Right lobe of liver (tissue), 6 donors: ENCODE results near the gene C6orf120. TPM values are rescaled to one million over a fixed set of nuclear protein-coding genes. Genes with fewer than 3 reads are reported as not detected.
A peak's percentile ranks its signal among the peaks of the same experiment; 100 is the strongest.

Experiments
- ATAC-seq, 4 donors: fragments of 200-7000 bp; cut with Tn5 transposase; one replicate each; pipeline ENCODE4 v1.9.1; 2020; ENCODE audit warnings: mild to moderate bottlenecking in 4 of 4, moderate library complexity in 4 of 4
- DNase-seq, 3 donors: peaks; one replicate each; pipeline ENCODE4 v3.0.0-alpha.2; 2020
- H3K27ac ChIP-seq, 3 donors: fragments of 200-600 bp; one replicate each; pipeline ENCODE4 v1.8.0; 2022
- H3K27me3 ChIP-seq, 2 donors: fragments of 200-600 bp; one replicate each; pipeline ENCODE4 v1.8.0; 2022
- H3K36me3 ChIP-seq, 4 donors: fragments of 200-600 bp; sonication (generic) in 1 of 4; one replicate each; pipeline versions ENCODE4 v1.5.1 to v1.8.0; 2017 to 2022; ENCODE audit warnings: control low read depth in 1 of 4
- H3K4me1 ChIP-seq, 4 donors: fragments of 200-600 bp; sonication (generic) in 1 of 4; one replicate each; pipeline versions ENCODE4 v1.5.1 to v1.8.0; 2017 to 2022; ENCODE audit warnings: control low read depth in 1 of 4
- H3K4me3 ChIP-seq, 3 donors: fragments of 200-600 bp; one replicate each; pipeline ENCODE4 v1.8.0; 2022
- H3K9me3 ChIP-seq, 4 donors: fragments of 200-600 bp; sonication (generic) in 1 of 4; one replicate each; pipeline versions ENCODE4 v1.5.1 to v1.8.0; 2017 to 2022; ENCODE audit warnings: control low read depth in 1 of 4
- POLR2A ChIP-seq: fragments of 450-650 bp; IDR thresholded peaks from one replicate; pipeline ENCODE4 v1.6.1; 2017; ENCODE audit warnings: antibody characterized with exemption, mild to moderate bottlenecking
- WGBS: methylation state at CpG from one replicate; pipeline ENCODE4 v1.1.6; 2018; ENCODE audit warnings: low coverage, low lambda C conversion rate; ENCODE audit not compliant: insufficient coverage; ENCODE audit errors: missing lambda C conversion rate; 5-methylcytosine and 5-hydroxymethylcytosine counted together
- intact Hi-C, 2 donors: fragments of 100-400 bp; cut with DNase I; formaldehyde crosslinking; loops; one replicate each; pipeline versions ENCODE4 v1.11.2 to v1.14.1; 2022
- long read RNA-seq: library from polyadenylated mRNA; unstranded; transcript quantifications from one replicate; pipeline ENCODE4 v2.0.0, GENCODE V29; 2019
- total RNA-seq, 6 experiments: library from RNA; depleted of rRNA in 2 of 6; stranded (reverse); fragments of >200 nt in 2 of 6; fragmentation: NEBNext Ultra II Directional in 3 of 6; extraction: Animal tissue kit (Norgen Biotek cat#: 25700) in 3 of 6; gene quantifications; one replicate each; pipeline versions ENCODE4 v1.1.0 to v1.2.4, GENCODE V29; 2016 to 2023
- TF ChIP-seq, protein P1 (sequence below), 4 donors: fragments of 200-600 bp in 3 of 4; fragments of 450-650 bp in 1 of 4; IDR thresholded peaks; one replicate each; pipeline versions ENCODE4 v1.5.1 to v1.8.0; 2016 to 2022; ENCODE audit warnings: antibody characterized with exemption in 4 of 4, mild to moderate bottlenecking in 2 of 4
- donor health status: DM: no; HTN: yes; CAD: no.
- donor health status: DM: no; HTN: no; CAD: no.
- donor health status: DM: no; HTN: no; CAD: no.
- donor health status: DM: no; HTN: yes; CAD: no.
- donor health status: DM: no; HTN: yes; CAD: no.

The C6orf120 gene
- 10 to 100 TPM; 17.2 to 38.2 (median 22.6) TPM for total RNA-seq
- long read RNA-seq, partial matches to known transcripts: 0 of 2 reads
- long read RNA-seq, other reads (novel, unspliced or antisense): 0 of 2 reads

DNA sequence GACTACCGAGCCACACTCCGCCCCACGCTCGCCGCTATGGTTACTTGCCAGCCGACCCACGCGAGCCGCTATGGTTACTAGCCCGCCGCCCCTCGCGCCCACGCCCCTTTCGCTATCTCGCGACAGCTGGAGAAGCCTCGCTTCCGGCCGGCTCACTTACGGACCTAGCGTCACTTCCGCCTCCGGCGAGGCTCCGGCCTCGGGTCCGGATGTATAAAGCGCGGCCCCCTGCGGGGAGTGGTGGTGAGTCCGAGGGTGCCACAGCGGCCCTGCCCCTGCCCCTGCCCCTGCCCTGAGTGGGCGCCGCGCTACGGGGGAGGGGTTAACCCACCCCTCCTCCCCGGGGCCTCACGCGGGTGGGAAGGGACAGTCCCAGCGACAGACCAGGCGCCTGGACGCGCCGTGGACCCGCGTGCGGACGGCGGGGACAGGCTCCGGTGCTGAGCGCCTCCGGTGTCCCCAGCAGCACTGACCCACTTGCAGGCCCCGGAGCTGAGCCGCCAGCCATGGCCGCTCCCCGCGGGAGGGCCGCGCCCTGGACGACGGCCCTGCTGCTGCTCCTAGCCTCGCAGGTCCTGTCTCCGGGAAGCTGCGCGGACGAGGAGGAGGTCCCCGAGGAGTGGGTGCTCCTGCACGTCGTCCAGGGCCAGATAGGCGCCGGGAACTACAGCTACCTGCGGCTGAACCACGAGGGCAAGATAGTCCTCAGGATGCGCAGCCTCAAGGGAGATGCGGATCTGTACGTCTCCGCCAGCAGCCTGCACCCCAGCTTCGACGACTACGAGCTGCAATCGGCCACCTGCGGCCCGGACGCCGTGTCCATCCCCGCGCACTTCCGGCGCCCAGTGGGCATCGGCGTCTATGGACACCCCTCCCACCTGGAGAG is at the start of gene C6orf120, which contains the start of gene WDR27:
C6orf120 (plus strand) TSS at position 173 of the 886 bp plus-strand sequence; CDS start at position 507, 334 bp downstream.
WDR27 (minus strand) TSS at position 76 of the 886 bp plus-strand sequence. CDS start 13,024 bp downstream, outside the sequence.
- intact Hi-C loops: no loop called here
- peak; percentile 97 for TF ChIP-seq POLR2A
- TF ChIP-seq, protein P1, sequence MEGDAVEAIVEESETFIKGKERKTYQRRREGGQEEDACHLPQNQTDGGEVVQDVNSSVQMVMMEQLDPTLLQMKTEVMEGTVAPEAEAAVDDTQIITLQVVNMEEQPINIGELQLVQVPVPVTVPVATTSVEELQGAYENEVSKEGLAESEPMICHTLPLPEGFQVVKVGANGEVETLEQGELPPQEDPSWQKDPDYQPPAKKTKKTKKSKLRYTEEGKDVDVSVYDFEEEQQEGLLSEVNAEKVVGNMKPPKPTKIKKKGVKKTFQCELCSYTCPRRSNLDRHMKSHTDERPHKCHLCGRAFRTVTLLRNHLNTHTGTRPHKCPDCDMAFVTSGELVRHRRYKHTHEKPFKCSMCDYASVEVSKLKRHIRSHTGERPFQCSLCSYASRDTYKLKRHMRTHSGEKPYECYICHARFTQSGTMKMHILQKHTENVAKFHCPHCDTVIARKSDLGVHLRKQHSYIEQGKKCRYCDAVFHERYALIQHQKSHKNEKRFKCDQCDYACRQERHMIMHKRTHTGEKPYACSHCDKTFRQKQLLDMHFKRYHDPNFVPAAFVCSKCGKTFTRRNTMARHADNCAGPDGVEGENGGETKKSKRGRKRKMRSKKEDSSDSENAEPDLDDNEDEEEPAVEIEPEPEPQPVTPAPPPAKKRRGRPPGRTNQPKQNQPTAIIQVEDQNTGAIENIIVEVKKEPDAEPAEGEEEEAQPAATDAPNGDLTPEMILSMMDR (IDR thresholded peaks at IDR 0.05): peak in 1 of 4 donors; percentile 9
- H3K36me3 ChIP-seq: no peaks in the 10 kb centered on the region

DNA sequence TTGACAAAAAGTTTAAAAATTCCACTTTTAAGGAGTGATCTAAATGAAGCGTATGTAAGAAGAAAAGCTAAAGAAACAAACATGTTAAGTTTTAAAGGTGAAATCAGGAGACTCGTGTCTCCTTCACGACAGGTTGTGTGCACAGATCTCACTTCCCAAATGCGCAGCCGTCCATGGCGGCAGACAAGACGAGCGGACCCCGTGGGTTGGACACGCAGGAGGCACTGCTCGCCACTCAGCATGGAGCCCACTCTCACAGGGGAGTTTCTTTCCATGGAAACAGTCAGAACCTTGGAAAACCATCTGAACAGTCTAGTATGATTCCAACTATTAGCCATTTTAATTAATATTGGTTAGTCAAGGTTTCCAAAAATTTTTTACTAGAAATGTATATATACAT is 49.0 kb upstream of the C6orf120 start:
- no peaks in the 10 kb centered on the region for H3K4me1 ChIP-seq
- TF ChIP-seq, protein P1 (IDR thresholded peaks at IDR 0.05): no peak
- no peak for TF ChIP-seq POLR2A
- no peaks in the 10 kb centered on the region for H3K36me3 ChIP-seq
- intact Hi-C loops: no loop called here
- no peak for ATAC-seq
- no peaks in the 10 kb centered on the region for H3K27me3 ChIP-seq
- H3K9me3 ChIP-seq: no peaks in the 10 kb centered on the region
- DNase-seq: no peak
- H3K27ac ChIP-seq: no peak overlapping the region
- WGBS: 96% methylated on average over 9 of the region's 11 CpGs
- no peak overlapping the region for H3K4me3 ChIP-seq

More for the DNA sequence above, at the start of gene C6orf120, which contains the start of gene WDR27:
- Histone ChIP-seq H3K9me3 (no peaks in the 10 kb centered on the region), H3K27me3 (no peaks in the 10 kb centered on the region), H3K4me3 (peak within 1 kb of the TSS; percentile 70 to 95 (median 89)), H3K4me1 (peaks cover 0 to 24% (median 12%) of the 10 kb centered on the region in 4 donors), H3K27ac (peak within 1 kb of the TSS; percentile 68 to 90 (median 79))
- ATAC-seq (peak; percentile 95 to 97 (median 96)), DNase-seq (peak; percentile 98)
- WGBS: 3% methylated on average over 7 of the region's 92 CpGs

DNA sequence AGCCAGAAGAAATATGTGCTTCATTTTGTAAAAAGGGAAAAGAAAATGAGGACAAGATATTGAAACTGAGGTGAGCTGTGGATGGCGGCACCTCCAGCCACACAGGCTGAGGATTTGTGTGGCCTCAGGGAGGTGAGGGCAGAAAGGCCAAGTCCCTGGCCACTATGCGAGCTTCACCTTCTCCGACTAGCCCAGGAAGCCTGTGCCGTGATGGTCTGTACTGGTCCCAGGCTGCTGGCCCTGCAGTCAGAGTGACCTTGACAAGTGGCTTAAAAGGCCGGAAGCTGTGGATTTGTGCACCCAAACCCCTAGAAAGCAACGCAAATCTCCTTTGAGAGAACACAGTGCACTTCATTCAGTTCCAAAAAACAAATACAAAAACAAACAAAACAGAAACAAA is 48.2 kb upstream of the C6orf120 start:
- intact Hi-C loops: no loop called here
- H3K4me3 ChIP-seq: no peak overlapping the region
- no peak for DNase-seq
- H3K4me1 ChIP-seq: no peaks in the 10 kb centered on the region
- H3K27me3 ChIP-seq: no peaks in the 10 kb centered on the region
- no peaks in the 10 kb centered on the region for H3K9me3 ChIP-seq
- WGBS: 80% methylated on average over 5 of the region's 6 CpGs
- peak overlapping the region in 1 of 3 donors; percentile 31 for H3K27ac ChIP-seq
- TF ChIP-seq POLR2A: no peak
- TF ChIP-seq, protein P1 (IDR thresholded peaks at IDR 0.05): no peak
- no peaks in the 10 kb centered on the region for H3K36me3 ChIP-seq
- ATAC-seq: peak in 1 of 4 donors; percentile 6

DNA sequence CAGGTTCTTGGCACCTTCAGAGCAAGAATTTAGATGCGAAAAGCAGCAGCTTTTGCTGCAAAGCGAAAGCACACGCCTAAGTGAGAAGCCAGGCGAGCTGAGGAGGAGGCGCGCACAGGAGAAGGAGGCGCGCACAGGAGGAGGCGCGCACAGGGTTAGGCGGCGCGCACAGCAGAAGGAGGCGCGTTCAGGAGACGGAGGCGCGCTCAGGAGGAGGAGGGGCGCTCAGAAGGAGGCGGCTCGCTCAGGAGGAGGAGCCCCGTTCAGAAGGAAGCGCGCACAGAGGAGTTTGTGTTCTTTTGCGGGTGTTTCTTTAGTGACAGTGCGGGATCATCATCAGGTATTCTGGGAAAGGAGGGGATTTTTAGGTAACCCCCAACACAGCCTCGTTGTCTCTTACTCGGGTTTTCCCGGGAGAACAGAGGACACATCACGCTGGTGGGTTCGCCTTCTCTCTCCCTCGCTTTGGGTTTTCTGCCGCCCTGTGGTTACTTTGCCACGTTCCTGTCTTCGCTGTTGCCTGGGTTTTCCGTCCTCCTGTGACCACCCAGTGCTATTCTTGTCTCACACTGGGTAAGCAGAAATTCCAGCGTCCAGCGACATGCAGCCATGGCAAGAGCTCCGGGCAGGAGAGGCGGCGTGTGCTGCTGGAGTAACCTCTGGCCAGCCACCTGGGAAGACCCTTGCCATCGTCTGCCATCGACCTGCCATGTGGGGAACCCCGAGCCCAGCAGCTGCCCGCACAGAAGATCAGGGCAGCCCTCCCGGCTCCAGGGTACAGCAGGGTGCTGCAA is 47.1 kb upstream of the C6orf120 start:
- peak overlapping the region; percentile 30 to 42 (median 36) for H3K4me3 ChIP-seq
- no peaks in the 10 kb centered on the region for H3K4me1 ChIP-seq
- H3K27me3 ChIP-seq: no peaks in the 10 kb centered on the region
- H3K9me3 ChIP-seq: no peaks in the 10 kb centered on the region
- TF ChIP-seq, protein P1 (IDR thresholded peaks at IDR 0.05): peak in 2 of 4 donors; percentile 5 to 18
- no peak for TF ChIP-seq POLR2A
- 77% methylated on average over 28 of the region's 46 CpGs for WGBS
- no peaks in the 10 kb centered on the region for H3K36me3 ChIP-seq
- DNase-seq (peak in 2 of 3 donors; percentile 68 to 71), ATAC-seq (peak; percentile 54 to 97 (median 96))
- peak overlapping the region; percentile 6 to 34 (median 27) for H3K27ac ChIP-seq
- intact Hi-C loops: no loop called here
